Panc1 (cell line): ENCODE results near the gene ABCC4. TPM values are rescaled to one million over a fixed set of nuclear protein-coding genes. Genes with fewer than 3 reads are reported as not detected.

Source experiments
- ATAC-seq: fragments of 200-7000 bp; cut with Tn5 transposase; 2 replicates; pipeline ENCODE4 v1.9.1; 2020; ENCODE audit warnings: mild to moderate bottlenecking, moderate library complexity
- BruUV-seq: library from RNA; stranded (reverse); fragments of 400-500 nt; replicated peaks from 2 replicates; lab custom pipeline; 2021; lab: Mats Ljungman, UMichigan
- CTCF ChIA-PET: fragments of 300-600 bp; sonication (Branson Sonifier 250); formaldehyde crosslinking; loops from one replicate; lab custom pipeline; 2022; ENCODE audit warnings: antibody characterized with exemption; lab: Charles Lee
- POLR2A ChIA-PET: fragments of 300-600 bp; sonication (Branson Sonifier 250); formaldehyde crosslinking; loops from one replicate; lab custom pipeline; 2022; ENCODE audit warnings: antibody characterized with exemption; lab: Charles Lee
- DNase-seq: peaks from one replicate; pipeline ENCODE4 v3.0.0-alpha.2; 2010; ENCODE audit warnings: low read depth, low spot score
- H3K27ac ChIP-seq: 2 replicates; pipeline ENCODE4 v1.5.1; 2011; ENCODE audit warnings: mild to moderate bottlenecking, low read length, inconsistent platforms
- H3K27me3 ChIP-seq: fragments of 200-500 bp; sonication (Bioruptor generic); 2 replicates; pipeline ENCODE4 v1.6.0; 2014; ENCODE audit warnings: low read length, inconsistent platforms; ENCODE audit not compliant: control insufficient read depth, insufficient read depth
- H3K36me3 ChIP-seq: fragments of 200-500 bp; sonication (Bioruptor generic); 2 replicates; pipeline ENCODE4 v1.5.1; 2014; ENCODE audit warnings: inconsistent platforms, mild to moderate bottlenecking, low read length, moderate library complexity; ENCODE audit not compliant: control insufficient read depth, insufficient read depth
- H3K4me1 ChIP-seq: 2 replicates; pipeline ENCODE4 v1.5.1; 2011; ENCODE audit warnings: inconsistent platforms, mild to moderate bottlenecking, low read length, moderate library complexity; ENCODE audit not compliant: control insufficient read depth, insufficient read depth
- H3K4me3 ChIP-seq, 2 experiments: 2 replicates each; pipeline ENCODE4 v1.5.1; 2011 to 2012; ENCODE audit warnings: low read depth in 2 of 2, low read length in 2 of 2, mild to moderate bottlenecking in 2 of 2, inconsistent platforms in 1 of 2, moderate library complexity in 1 of 2
- H3K9me3 ChIP-seq: fragments of 200-500 bp; sonication (Bioruptor generic); 2 replicates; pipeline ENCODE4 v1.5.1; 2014; ENCODE audit warnings: low read depth, mild to moderate bottlenecking, inconsistent platforms, low read length, moderate library complexity; ENCODE audit not compliant: control insufficient read depth, insufficient read depth
- CTCF ChIP-seq: fragments of 450-650 bp; IDR thresholded peaks from 2 replicates; pipeline ENCODE4 v1.5.1; 2017; ENCODE audit warnings: mild to moderate bottlenecking
- POLR2AphosphoS5 ChIP-seq: IDR thresholded peaks from 2 replicates; pipeline ENCODE4 v1.6.1; 2012; ENCODE audit warnings: mild to moderate bottlenecking, low read depth, low read length, moderate library complexity
- SIN3A ChIP-seq: IDR thresholded peaks from 2 replicates; pipeline ENCODE4 v1.6.1; 2012; ENCODE audit warnings: low read depth, mild to moderate bottlenecking, low read length, moderate library complexity, borderline replicate concordance; ENCODE audit not compliant: insufficient read depth
- TCF7L2 ChIP-seq: IDR thresholded peaks from 2 replicates; pipeline ENCODE4 v1.6.1; 2011; ENCODE audit warnings: mild to moderate bottlenecking, low read depth, low read length, inconsistent platforms
- in situ Hi-C: cut with HindIII; loops from 2 replicates; pipeline ENCODE4 v1.10.0; 2016; ENCODE audit warnings: low sequenced_read_pairs, low pct_unique_long_range_greater_than_20kb
- intact Hi-C: fragments of 100-400 bp; cut with micrococcal nuclease; formaldehyde crosslinking; loops from one replicate; pipeline ENCODE4 v1.10.0; 2022; ENCODE audit not compliant: unreplicated experiment
- total RNA-seq: library from RNA; stranded (reverse); gene quantifications from one replicate; pipeline ENCODE4 v1.2.1, GENCODE V29; 2021; ENCODE audit not compliant: unreplicated experiment
- TF ChIP-seq, protein P1 (sequence below), 2 experiments: IDR thresholded peaks; 2 replicates each; pipeline ENCODE4 v1.6.1; 2011 to 2012; ENCODE audit warnings: low read depth in 2 of 2, control low read depth in 1 of 2, low read length in 1 of 2, mild to moderate bottlenecking in 1 of 2, moderate library complexity in 1 of 2; ENCODE audit not compliant: insufficient read depth in 1 of 2

Gene ABCC4
- total RNA-seq, 1 experiment from 2014 or later, result 69.3 TPM

- intact Hi-C loops, result no loop called here
- ATAC-seq (no peak), DNase-seq (no peak)
- Histone ChIP-seq H3K4me1 (no peaks in the 10 kb centered on the region), H3K9me3 (no peaks in the 10 kb centered on the region), H3K36me3 (no peaks in the 10 kb centered on the region), H3K27ac (no peak overlapping the region), H3K27me3 (no peaks in the 10 kb centered on the region), H3K4me3 (no peak overlapping the region)
- POLR2A ChIA-PET, result no interaction called here
- in situ Hi-C loops, result no loop called here
- CTCF ChIA-PET, result no interaction called here
- TF ChIP-seq, protein P1, sequence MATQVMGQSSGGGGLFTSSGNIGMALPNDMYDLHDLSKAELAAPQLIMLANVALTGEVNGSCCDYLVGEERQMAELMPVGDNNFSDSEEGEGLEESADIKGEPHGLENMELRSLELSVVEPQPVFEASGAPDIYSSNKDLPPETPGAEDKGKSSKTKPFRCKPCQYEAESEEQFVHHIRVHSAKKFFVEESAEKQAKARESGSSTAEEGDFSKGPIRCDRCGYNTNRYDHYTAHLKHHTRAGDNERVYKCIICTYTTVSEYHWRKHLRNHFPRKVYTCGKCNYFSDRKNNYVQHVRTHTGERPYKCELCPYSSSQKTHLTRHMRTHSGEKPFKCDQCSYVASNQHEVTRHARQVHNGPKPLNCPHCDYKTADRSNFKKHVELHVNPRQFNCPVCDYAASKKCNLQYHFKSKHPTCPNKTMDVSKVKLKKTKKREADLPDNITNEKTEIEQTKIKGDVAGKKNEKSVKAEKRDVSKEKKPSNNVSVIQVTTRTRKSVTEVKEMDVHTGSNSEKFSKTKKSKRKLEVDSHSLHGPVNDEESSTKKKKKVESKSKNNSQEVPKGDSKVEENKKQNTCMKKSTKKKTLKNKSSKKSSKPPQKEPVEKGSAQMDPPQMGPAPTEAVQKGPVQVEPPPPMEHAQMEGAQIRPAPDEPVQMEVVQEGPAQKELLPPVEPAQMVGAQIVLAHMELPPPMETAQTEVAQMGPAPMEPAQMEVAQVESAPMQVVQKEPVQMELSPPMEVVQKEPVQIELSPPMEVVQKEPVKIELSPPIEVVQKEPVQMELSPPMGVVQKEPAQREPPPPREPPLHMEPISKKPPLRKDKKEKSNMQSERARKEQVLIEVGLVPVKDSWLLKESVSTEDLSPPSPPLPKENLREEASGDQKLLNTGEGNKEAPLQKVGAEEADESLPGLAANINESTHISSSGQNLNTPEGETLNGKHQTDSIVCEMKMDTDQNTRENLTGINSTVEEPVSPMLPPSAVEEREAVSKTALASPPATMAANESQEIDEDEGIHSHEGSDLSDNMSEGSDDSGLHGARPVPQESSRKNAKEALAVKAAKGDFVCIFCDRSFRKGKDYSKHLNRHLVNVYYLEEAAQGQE (IDR thresholded peaks at IDR 0.05; ENCODE audit: insufficient read depth in 1 of 2, low read depth in 2 of 2, low read length in 1 of 2), result no peak
- TF ChIP-seq SIN3A, result no peak
- TF ChIP-seq CTCF, result no peak
- TF ChIP-seq TCF7L2, result no peak
- no peak for TF ChIP-seq POLR2AphosphoS5
- BruUV-seq, result no TSS peak
Measured at GRCh38 chr13:95349267-95349666, 48.0 kb upstream of the ABCC4 start.

DNA sequence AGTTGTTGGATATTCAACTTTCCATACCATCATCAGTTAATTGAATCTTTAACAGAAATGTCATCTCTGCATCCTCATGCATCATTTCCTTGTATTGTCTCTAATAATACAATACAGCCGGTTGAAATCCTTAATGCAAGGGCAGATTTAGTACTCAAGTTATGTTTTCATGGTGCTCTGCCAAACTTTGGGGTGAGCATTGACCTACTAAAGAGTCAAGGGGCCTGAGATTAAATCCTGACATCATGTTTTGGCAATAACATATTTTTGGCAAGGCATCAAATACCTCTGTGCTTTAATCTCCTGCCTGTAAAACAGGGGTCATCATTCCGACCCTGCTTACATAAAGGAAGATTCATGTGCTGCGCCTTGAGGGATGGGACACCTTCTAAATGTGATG, 42.7 kb upstream of the ABCC4 start:
- ChIA-PET CTCF (no interaction called here), POLR2A (no interaction called here)
- no TSS peak for BruUV-seq
- H3K27me3 ChIP-seq, result no peaks in the 10 kb centered on the region
- in situ Hi-C loops, result no loop called here
- ATAC-seq (no peak), DNase-seq (no peak)
- no peak overlapping the region for H3K27ac ChIP-seq
- H3K36me3 ChIP-seq, result no peaks in the 10 kb centered on the region
- no peaks in the 10 kb centered on the region for H3K4me1 ChIP-seq
- no peaks in the 10 kb centered on the region for H3K9me3 ChIP-seq
- intact Hi-C loops, result no loop called here
- TF ChIP-seq, protein P1 (IDR thresholded peaks at IDR 0.05; ENCODE audit: insufficient read depth in 1 of 2, low read depth in 2 of 2, low read length in 1 of 2), result no peak
- no peak for TF ChIP-seq CTCF
- no peak overlapping the region for H3K4me3 ChIP-seq
